ENCODE data around the gene KRTAP10-10.
"Not testable (repeated sequence)": the region's sequence is repeated elsewhere in the genome, so short reads cannot be mapped to it uniquely, and the experiment has no call there.

The KRTAP10-10 gene

DNA sequence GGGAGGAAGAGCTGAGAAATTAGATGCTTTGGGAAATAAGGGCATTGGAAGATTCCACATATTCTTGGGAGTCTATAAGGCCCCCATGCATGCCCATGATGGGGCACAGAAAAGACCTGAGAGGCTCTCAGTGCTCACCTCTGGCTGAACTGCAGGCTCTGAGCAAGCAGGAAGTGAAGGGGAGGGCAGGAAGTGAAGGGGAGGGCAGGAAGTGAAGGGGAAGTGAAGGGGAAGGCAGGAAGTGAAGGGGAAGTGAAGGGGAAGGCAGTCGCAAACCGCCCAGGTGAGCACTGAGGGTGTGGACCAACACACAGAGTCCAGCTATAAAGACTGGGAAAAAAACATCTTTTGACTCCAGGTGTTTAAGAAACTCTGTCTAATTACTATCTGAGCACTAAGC, 6.7 kb upstream of the KRTAP10-10 start:
- ChIA-PET CTCF (no interaction called here), POLR2A (no interaction called here)
- H3K4me3 ChIP-seq (ENCODE audit: low read depth, low read length) = no peak overlapping the region
- DNase-seq (ENCODE audit: low read depth, low spot score) = no peak
- no peak for TF ChIP-seq CTCF (IDR thresholded peaks at IDR 0.05; ENCODE audit: insufficient read depth, low read length, missing control alignments)

DNA sequence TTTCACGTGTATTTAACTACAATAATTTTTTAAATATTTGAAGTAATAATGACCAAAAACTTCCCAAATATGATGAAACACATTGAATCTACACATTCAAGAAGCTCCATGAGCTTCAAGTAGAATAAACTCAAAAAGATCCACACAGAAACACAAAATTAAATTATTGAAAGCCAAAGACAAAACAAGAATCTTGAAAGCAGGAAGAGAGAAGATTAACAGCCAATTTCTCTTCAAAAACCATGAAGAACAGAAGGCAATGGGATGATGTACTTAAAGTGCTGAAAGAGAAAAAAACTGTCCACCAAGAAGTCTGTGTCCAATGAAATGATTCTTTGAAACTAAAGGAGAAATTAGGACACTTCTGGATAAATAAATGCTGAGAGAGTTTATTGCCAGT, 5.1 kb upstream of the KRTAP10-10 start:
- DNase-seq (ENCODE audit: low read depth, low spot score) = no peak

GRCh38 chr21:44636209-44637017, 743 bp upstream of the KRTAP10-10 start:
- TF ChIP-seq CTCF (IDR thresholded peaks at IDR 0.05; ENCODE audit: insufficient read depth, low read length, missing control alignments) = no peak
- no peak overlapping the region for H3K4me3 ChIP-seq (ENCODE audit: low read depth, low read length)
- POLR2A ChIA-PET = no interaction called here
- CTCF ChIA-PET = no interaction called here
- no peak for DNase-seq (ENCODE audit: low read depth, low spot score)

More for the DNA sequence above, 5.1 kb upstream of the KRTAP10-10 start:
- TF ChIP-seq CTCF (IDR thresholded peaks at IDR 0.05; ENCODE audit: insufficient read depth, low read length, missing control alignments) = no peak
- no peak overlapping the region for H3K4me3 ChIP-seq (ENCODE audit: low read depth, low read length)
- CTCF ChIA-PET = no interaction called here
- POLR2A ChIA-PET = no interaction called here

DNA sequence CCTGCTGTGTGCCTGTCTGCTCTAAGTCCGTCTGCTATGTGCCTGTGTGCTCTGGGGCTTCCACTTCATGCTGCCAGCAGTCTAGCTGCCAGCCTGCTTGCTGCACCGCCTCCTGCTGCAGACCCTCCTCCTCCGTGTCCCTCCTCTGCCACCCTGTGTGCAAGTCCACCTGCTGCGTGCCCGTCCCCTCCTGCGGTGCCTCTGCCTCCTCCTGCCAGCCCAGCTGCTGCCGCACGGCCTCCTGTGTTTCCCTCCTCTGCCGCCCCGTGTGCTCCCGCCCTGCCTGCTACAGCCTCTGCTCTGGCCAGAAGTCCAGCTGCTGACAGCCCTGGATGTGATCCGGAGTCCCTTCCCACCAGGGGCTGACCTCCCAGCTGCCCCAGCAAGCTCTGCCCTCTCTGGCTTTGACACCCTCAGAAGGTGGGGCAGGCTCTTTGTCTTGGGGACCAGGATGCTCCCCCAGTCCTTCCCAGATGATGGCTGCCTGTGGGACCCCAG, 744 bp downstream of the KRTAP10-10 start:
- H3K4me3 ChIP-seq (ENCODE audit: low read depth, low read length); POLR2A ChIA-PET; CTCF ChIA-PET; DNase-seq (ENCODE audit: low read depth, low spot score): not testable (repeated sequence)

DNA sequence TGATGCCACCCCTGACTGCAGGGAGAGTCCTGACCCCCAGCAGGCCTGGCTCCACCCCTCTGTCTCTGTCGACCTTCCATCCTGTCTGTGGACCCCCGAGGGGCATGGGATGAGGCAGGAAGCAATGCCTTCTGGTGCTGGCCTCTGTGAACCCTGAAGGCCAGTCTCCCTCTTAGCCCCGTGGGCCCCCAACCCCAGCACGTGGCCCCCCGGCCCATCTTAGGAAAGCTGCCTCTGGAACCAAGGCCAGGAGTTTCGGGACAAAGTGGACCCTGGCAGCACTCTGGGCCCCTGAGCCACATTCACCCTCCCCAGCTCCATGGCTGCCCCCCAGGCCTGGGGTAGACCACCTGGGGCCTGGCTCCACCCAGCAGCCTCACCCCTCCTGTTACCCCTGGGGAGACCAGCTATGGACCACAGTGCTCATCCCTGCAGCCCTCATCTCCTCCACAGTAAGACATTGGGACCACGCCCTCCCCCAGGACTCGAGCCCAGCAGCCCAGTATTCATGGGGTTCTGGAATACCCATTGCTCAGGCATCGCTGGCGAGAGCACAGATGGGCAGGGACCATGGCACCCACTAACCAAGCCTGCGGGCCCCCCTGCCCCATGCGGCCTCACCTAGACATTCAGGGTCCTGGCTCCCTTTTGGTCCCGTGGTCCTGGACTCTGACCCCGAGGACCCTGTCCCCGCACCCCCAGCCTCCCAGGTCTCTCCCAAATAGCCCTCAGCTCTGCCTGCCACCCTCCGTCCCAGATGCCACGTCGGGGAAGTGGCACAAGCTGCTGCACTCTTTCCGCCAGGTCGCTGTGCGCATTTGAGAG, 1.6 kb downstream of the KRTAP10-10 start:
- H3K4me3 ChIP-seq (ENCODE audit: low read depth, low read length); CTCF ChIA-PET; DNase-seq (ENCODE audit: low read depth, low spot score); POLR2A ChIA-PET: not testable (repeated sequence)

- H3K4me3 ChIP-seq (ENCODE audit: low read depth, low read length) = no peak overlapping the region
- ChIA-PET POLR2A (no interaction called here), CTCF (no interaction called here)
- no peak for DNase-seq (ENCODE audit: low read depth, low spot score)
- TF ChIP-seq CTCF (IDR thresholded peaks at IDR 0.05; ENCODE audit: insufficient read depth, low read length, missing control alignments) = no peak
Observed at GRCh38 chr21:44639331-44639655, 2.1 kb downstream of the KRTAP10-10 start.

- no peak for DNase-seq (ENCODE audit: low read depth, low spot score)
- no peak for TF ChIP-seq CTCF (IDR thresholded peaks at IDR 0.05; ENCODE audit: insufficient read depth, low read length, missing control alignments)
- ChIA-PET CTCF (no interaction called here), POLR2A (no interaction called here)
- no peak overlapping the region for H3K4me3 ChIP-seq (ENCODE audit: low read depth, low read length)
Observed at GRCh38 chr21:44640761-44641160, 3.6 kb downstream of the KRTAP10-10 start.
